ENCODE data around the gene PERM1. TPM values are rescaled to one million over a fixed set of nuclear protein-coding genes. Genes with fewer than 3 reads are reported as not detected.
A peak's percentile ranks its signal among the peaks of the same experiment; 100 is the strongest.

PERM1 gene
- total RNA-seq, 2 donors from 2014 or later, result 78.9 to 85.5 TPM

DNA sequence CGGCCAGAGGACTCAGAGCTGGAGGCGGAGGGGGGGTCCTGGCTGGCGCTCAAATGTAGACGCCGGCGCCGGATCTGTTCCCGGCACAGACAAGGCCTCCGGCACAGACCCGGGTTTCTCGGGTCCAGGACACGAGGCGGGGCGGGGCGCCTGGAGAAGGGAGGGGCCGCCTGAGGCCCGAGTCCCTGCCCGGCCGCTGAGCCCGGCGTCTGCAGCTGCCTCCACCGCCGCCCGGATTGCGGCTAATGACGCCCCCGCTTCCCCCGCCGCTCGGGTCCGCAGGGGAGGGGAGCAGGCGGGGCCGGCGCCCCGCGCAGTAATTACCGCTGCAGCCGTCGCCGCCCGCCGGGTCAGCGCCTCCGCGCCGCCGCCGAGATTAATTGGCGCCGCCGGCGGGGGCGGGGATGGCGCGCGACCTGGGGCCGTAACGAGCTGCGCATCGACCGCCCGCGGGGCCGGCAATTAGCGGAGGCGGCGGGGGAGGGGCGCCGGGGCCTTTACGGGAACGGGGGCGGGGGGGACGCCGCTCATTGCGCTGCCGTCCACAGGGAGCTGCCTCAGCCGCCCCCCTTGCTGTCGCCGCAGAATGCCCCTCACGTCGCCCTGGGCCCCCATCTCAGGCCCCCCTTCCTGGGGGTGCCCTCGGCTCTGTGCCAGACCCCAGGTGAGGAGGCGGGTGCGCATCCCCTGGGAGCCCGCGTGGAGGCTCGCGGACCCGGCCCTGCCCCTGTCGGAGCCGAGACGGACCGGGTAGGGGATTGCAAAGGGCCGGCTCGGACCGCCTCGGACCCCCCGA is 40.1 kb downstream of the PERM1 start:
- intact Hi-C loops (cut with DNase I), result no loop called here
- DNase-seq (peak; percentile 85), ATAC-seq (peak; percentile 38 to 50)

DNA sequence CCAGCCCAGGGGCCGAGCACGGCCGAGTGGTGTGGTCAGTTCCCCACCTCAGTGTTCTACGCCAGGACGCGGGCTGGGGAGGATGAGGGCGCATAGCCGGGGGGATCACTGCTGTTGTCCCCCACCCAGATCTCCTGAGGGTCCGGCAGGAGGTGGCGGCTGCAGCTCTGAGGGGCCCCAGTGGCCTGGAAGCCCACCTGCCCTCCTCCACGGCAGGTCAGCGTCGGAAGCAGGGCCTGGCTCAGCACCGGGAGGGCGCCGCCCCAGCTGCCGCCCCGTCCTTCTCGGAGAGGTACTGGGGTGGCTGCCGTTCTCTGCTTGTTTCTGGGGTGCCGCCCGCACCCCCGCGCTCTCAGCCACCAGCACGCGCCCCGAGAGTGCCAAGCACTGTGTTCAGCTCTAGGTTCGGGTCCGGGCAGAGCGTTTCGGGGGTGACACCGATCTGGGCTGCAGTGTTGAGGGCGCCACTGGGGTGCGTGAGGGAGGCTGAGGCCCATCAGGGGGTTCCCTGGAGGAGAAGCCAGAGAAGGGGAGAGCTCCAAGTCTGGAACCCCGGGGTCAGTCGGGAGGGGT is 40.8 kb downstream of the PERM1 start:
- no peak for ATAC-seq
- no peak for DNase-seq
- intact Hi-C loops (cut with DNase I), result no loop called here

DNA sequence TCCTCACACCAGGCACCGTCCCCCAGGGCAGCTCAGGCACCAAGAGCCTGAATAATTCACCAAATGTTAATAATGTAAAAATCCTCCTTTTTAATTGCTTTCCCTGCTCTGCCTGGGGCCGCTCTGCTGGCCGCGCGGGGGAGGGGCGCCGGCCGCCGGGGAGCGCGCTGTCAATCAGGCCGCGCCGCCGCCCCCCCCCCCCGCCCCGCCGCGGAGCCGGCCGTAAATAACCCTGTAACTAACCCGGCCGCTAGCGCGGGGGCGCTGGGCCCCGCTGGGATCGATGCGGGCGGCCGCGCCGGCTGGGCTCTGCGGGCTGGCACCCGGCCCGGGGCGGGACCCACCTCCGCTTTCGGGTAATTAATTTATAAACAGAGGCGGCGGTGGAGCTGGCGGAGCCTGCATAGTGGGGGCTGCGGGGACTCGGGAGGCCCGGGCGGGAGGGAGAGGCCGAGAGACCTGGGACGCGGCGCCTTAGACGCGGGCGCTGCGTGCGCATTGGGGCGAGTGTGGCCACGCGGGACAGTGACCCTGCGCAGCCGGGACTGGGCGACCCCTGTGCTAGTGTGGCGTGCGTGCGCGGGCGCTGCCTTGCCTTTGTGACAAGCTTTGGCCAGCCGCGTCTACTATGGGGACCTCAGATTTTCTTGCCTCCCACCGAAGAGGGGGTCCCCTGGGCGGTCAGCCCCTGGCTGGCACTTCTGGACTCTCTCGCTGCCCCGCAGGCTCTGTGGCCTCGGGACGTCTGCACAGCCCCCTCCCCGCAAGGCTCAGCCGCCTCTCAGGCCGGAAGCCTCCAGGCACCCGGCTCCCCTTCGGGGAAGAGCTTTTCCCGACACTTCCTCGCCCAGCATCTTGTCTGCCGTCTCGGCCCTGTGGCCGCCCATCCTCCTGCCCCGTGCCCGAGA is 41.5 kb downstream of the PERM1 start:
- ATAC-seq, result peak; percentile 14 to 53
- DNase-seq, result peak; percentile 76
- intact Hi-C loops (cut with DNase I), result no loop called here

DNA sequence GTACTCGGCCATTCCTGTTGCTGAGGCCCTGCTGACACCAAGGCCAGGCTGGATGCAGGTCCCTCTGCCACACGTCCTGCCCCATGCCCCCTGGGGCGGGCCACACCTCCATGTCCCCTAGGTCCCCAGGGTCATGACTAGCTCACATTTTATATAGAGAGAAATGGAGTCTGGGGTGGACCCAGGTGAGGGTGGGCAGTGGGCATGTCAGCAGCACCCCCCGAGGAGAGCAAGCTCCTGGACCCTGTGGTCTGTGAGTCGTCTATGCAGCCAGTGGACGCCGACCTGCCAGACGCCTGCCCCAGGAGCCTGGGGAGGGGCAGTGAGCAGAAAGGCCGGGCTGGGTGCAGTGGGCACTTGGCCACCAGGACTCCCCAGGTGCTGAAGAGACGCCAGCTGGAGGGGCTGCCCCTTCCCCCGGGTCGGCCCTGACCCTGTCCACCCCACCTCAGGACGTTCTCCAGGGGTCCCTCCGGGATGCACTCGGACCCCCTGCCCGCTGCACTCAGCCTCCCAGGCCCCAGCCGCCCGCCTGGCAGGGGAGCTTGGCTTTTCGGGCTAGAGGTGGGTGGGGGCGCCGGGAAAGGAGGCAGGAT is 42.3 kb downstream of the PERM1 start:
- DNase-seq (no peak), ATAC-seq (no peak)
- intact Hi-C loops (cut with DNase I), result no loop called here

DNA sequence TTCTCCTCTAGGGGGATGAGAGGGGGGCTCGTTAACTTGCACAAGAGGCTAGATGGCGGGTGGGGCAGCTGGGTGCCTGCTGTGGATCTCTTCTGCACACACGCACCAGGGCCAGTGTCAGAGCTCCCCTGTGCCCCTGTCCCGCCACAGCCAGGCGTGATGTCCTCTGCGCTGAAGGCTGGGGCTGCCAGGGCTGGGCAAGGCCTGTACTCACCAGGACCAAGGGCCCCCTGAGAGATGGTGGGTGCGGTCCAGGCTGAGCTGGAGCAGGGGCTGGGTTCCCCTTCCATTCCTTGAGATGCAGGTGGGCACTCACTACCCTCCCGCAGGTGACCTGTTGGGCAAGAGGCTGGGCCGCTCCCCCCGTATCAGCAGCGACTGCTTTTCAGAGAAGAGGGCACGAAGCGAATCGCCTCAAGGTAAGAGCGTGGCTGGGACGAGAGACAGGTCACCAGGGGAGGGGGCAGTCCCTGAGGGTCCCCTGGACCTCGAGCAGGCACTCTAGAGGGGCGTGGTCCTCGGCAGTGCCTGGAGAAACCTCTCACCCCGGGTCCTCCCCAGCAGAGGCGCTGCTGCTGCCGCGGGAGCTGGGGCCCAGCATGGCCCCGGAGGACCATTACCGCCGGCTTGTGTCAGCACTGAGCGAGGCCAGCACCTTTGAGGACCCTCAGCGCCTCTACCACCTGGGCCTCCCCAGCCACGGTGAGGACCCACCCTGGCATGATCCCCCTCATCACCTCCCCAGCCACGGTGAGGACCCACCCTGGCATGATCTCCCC is 43.0 kb downstream of the PERM1 start:
- intact Hi-C loops (cut with DNase I), result no loop called here
- DNase-seq, result no peak
- ATAC-seq, result no peak

DNA sequence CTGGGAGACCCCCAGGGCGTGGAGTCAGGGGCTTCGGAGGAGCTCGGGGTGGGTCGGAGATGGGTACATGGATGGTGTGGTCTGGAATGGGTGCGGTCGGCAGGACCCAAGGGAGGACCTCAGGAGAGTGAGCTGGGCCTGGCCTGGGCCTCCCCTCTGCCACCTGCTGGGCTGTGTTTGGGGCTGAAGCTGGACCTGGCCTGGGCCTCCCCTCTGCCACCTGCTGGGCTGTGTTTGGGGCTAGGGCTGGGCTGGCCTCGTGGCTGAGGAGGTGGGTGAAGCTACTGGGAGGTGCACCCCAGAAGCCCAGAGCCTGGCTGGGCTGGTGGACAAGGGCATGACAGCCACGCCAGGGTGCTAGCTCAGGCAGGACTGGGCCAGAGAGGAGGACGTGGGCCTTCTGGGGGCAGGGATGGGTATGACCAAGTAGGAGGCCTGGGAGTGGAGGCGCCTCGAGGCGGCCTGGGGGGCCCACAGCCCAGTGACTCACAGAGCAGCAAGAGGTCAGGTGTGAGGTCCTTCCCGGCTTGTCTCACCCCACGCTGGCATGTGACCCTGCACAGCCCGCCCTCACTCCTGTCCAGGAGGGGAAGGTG is 43.7 kb downstream of the PERM1 start:
- intact Hi-C loops (cut with DNase I), result no loop called here
- DNase-seq (no peak), ATAC-seq (peak in 1 of 2 donors; percentile 6)

DNA sequence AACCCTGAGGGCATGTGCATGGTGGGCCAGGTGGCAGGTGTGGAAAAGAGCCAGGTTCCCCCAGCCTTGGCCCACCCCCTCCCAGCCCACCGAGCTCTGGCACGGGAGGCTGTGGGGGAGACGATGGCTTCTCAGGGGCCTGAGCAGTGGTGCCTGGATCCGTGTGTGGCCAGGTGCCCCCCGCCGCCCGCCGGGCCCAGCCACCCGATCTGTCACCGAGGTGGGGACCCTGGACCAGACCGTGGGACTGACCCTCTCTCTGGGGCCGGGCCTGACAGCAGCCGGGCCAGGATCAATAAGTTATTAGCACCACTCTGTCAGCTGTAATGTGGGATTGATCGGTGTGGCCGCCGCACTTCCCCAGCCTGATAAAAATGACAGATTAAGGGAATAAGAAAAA is 44.4 kb downstream of the PERM1 start:
- intact Hi-C loops (cut with DNase I), result no loop called here
- ATAC-seq, result no peak
- DNase-seq, result no peak

DNA sequence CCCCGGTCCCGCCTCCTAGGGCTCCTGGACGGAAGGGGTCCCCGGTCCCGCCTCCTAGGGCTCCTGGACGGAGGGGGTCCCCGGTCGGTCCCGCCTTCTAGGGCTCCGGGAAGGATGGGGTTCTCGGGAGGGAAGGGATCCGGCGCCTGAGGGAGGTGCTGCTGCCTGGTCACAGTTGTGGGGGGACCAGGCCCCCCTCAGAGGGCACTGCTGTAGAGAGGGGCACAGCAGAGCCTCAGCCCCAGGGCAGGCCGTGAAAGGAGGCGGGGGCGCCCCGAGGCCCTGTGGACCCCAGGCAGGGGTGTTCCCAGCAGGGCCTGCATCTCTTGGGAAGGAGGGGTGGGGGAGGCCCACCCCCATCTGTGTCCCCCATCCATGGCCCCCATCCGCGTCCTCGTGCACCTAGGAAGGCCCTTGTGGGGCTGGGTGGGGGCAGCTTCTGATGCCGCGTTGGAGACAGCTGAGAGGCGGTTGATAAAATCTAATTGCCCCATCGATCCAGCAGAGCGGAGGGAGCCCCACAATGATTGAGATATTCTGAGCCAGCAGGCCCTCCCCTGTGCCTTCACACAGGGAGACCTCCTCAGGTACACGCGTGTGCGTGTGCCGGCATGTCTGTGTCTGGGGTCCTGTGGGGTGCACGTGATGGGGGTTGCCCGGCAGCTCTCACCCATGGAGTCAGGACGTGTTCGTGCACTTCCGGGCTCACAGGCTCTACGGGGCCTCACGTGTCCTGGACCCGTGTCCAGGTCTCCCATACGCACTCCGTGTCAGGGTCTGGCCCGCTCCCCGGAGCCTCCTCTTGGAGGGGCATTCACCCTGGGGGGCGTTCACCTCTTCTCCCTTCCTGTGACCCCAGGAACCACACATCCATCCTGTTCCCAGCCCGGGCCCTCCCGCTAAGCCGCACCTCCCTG is 45.3 kb downstream of the PERM1 start:
- DNase-seq, result no peak
- intact Hi-C loops (cut with DNase I), result no loop called here

DNA sequence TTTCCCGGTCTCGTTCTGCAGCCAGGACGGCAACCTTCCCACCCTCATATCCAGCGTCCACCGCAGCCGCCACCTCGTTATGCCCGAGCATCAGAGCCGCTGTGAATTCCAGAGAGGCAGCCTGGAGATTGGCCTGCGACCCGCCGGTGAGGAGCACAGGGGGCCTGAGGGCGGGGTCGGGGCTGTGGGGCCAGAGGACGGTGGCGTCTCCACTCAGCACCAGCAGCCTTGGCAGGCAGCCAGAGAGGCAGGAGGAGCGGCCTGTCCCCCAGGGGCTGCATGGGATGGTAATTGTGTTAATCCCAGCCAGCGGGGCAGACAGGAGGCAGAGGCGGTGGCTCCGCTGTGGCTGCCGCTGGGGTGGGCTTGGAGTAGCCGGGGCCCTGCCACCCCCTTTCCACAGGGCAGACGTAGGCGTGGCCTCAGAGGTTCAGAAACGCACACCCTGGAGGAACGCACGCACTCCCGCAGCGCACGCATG is 46.1 kb downstream of the PERM1 start:
- ATAC-seq, result no peak
- peak; percentile 65 for DNase-seq
- intact Hi-C loops (cut with DNase I), result no loop called here

More for the DNA sequence above, 45.3 kb downstream of the PERM1 start:
- ATAC-seq, result no peak

DNA sequence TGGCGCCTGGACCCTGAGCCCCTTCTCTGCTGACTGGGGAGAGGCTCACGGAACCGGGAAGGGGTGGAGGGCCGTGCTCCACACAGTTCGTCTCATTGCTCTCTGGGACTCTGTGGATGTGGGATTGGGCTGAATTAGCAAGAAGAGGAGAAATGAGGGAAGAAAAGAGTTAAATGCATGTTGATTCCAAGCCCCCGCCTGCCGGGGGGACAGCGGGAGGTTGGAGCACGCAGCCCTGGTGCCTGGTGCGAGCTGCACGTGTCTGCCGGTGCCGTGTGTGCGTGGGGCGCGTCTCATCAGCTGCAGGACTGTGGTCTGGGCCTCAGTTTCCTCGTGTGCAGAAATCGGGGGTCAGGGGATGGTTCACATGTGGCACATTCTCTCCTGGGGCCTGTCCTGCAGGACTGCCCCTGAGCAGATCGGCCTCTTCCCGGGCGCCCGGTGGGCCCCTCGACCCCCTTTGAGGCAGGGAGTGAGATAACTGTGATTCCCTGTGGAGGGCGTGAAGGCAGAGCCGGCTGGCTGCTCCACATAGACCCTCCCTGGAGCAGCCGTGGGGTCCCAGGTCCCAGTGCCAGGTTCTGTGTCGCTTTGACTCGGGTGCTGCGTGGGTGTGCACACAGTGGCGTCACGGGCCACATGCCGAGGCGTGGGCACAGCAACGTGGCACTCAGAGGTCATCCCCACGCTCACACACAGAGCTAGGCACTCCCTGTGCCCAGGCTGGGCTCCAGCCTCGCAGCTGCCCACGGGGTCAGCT is 46.7 kb downstream of the PERM1 start:
- intact Hi-C loops (cut with DNase I), result no loop called here
- ATAC-seq (no peak), DNase-seq (no peak)

DNA sequence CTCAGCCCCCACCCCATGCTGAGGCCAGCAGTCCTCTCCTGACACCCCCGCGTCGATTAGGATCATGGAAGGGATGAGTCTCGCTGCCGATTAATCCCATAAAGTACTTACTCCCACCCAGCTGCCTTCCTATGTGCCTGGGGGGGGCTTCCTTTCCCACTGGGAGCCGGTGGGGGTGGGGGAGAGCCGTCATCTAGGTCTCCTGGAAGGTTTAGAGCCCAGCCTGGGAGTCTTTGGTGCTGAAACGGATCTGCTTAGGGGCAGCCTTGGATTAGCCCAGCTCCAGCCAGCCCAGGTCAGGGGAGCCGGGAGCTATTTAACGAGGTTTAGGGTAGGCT is 48.3 kb downstream of the PERM1 start:
- ATAC-seq, result no peak

DNA sequence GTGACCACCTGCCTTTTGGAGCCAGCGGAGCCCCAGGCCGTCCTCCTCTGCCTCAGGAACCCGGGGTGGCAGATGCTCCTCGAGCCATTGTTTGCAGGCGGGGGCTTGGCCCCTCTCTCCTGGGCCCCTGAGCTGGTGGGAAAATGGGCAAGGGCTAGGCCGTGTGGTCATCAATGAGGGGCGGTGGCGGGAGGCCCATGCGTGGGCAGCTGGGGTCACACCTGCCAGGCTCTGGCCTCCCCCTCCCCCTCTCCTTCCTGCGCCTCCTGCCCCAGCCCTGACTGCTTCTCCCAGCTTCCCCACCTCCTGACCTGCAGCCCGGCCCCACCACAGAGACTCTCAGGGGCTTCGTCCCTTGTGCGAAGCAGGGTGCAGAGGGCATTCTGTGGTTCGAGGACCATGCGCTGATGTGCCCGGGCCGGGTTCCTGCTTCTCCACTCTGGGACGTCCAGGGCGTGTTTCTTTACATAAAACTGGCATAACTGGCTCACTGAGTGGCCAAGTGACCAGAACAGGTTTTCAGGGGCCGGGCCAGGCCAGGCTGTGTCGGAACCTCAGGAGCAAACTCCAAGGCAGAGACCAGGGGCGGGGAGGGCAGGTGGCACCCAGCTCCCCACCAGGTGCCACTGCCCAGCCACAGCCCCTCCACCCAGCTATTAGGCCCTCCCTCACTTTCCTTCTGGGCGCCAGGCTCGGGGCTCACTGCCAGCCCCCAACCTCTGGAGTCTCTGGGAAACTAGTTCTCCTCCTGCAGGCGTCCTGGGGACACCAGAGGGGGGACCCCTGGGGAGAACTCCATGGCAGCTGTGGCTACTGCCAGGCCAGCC is 48.9 kb downstream of the PERM1 start:
- DNase-seq (no peak), ATAC-seq (no peak)
- intact Hi-C loops (cut with DNase I), result no loop called here

More for the DNA sequence above, 48.3 kb downstream of the PERM1 start:
- intact Hi-C loops (cut with DNase I), result no loop called here
- no peak for DNase-seq

DNA sequence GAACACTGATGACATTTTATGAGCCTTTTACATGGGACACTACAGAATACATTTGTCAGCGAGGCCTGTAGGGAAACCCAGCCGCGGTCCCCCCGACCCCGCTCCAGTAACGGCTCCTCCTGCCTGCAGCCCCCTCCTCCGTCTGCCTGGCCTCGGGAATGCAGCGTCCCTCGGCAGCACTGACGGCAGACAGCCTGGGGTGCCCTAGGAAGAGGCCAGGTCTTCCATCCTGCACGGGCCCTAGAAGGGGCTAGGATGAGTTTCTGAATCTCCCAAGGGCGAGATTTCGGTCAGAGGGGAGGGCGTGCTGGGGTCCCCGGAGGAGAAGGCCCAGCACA is 49.8 kb downstream of the PERM1 start:
- intact Hi-C loops (cut with DNase I), result no loop called here
- ATAC-seq (no peak), DNase-seq (no peak)

DNA sequence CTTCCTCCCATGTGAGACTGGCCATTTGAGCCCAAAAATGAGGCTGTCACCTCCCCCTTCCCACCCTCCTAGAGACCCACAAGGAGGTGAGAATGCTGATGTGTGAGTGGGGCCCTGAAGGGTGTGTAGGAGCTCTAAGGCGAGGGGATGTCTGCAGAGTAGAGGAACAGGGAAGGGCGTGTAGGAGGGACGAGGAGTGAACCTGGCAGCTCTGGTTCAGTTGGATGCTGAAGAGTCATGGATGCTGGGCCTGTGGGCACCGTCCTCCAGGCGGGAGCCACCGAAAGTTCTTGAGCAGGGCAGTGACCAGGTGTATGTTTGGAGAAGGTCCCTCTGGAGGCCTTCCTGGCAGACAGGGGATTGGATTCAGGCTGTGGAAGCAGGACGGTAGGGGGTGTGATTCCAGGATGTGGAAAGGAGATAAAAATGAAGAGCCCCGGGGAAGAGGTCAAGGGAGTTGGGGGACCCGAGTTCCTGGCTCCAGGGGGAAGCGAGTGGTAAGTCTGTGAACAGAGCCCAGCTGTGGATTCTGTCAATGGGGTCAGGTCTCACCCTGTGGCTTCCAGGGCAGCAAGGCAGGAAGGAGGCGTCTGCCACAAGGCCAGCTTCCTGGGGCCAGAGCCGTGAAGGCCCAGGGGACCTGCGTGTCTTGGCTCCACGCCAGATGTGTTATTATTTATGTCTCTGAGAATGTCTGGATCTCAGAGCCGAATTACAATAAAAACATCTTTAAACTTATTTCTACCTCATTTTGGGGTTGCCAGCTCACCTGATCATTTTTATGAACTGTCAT is 50.3 kb downstream of the PERM1 start:
- DNase-seq, result no peak
- no peak for ATAC-seq
- intact Hi-C loops (cut with DNase I), result no loop called here

DNA sequence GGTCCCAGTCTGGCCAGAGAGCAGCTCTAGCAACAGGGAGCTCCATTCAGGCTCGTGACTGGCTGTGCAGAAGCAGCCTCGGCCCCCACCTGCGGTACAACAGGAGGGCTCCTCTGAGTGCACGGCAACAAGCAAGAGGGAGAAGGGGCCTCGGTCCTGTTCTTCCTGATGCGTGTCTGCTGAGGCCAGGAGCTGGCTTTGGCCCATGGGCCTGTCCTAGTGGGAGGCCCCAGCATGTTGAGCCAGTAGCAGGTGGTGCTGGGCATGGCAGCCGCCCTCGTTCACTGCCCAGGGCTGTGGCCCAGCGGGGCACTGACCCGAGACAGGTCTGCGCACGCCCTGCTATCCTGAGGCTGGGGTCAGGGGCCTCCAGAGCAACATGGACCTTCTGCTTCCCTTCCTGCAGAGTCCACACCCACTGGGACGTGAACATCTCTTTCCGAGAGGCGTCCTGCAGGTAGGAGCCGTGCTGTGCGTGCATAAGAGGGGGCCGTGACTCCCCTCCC is 51.2 kb downstream of the PERM1 start:
- intact Hi-C loops (cut with DNase I), result no loop called here
- ATAC-seq (no peak), DNase-seq (no peak)

All from left cardiac atrium (tissue), 4 donors.